Stimulated activated CD4-positive, alpha-beta T cell treated with anti-CD3 and anti-CD28 coated beads, Interleukin-2, amount 100 ng/mL, for 48 hours (primary cell): ENCODE results near the gene OR1L1.

ENCODE experiments used
- DNase-seq, 2 donors: peaks; one replicate each; pipeline ENCODE4 v3.0.0-alpha.2; 2020

Gene OR1L1

GRCh38 chr9:122661416-122661815, at the start of gene OR1L1:
TSS of gene OR1L1 (plus strand) at chr9:122661716. CDS start at chr9:122661716, 0 bp downstream.
- no peak for DNase-seq

- no peak for DNase-seq
Observed at GRCh38 chr9:122614362-122614761, 47.2 kb upstream of the OR1L1 start, which contains the start of gene OR1Q1. TSS of gene OR1Q1 (plus strand) at chr9:122614738. CDS start at chr9:122614738, 0 bp downstream.

- no peak for DNase-seq
Observed at GRCh38 chr9:122619996-122620395, 41.5 kb upstream of the OR1L1 start.

- DNase-seq, result no peak
Observed at GRCh38 chr9:122642226-122642625, 19.3 kb upstream of the OR1L1 start.

GRCh38 chr9:122656378-122656777, 5.1 kb upstream of the OR1L1 start:
- DNase-seq, result no peak

- DNase-seq, result no peak
Observed at GRCh38 chr9:122657527-122657926, 4.0 kb upstream of the OR1L1 start, which contains the start of gene OR1B1. TSS of gene OR1B1 (minus strand) at chr9:122657627.

- DNase-seq, result no peak
Observed at GRCh38 chr9:122672481-122672880, 11.0 kb downstream of the OR1L1 start.

GRCh38 chr9:122684851-122685250, 23.3 kb downstream of the OR1L1 start:
- DNase-seq, result no peak

GRCh38 chr9:122695696-122696095, 34.2 kb downstream of the OR1L1 start:
- DNase-seq, result no peak
